DMS79 (cell line): ENCODE data around the gene ATXN7L2.
A peak's percentile ranks its signal among the peaks of the same experiment; 100 is the strongest.

Experiments
- DNase-seq: peaks from one replicate; lab custom pipeline; 2025; lab: John Stamatoyannopoulos, UW

Gene ATXN7L2

DNA sequence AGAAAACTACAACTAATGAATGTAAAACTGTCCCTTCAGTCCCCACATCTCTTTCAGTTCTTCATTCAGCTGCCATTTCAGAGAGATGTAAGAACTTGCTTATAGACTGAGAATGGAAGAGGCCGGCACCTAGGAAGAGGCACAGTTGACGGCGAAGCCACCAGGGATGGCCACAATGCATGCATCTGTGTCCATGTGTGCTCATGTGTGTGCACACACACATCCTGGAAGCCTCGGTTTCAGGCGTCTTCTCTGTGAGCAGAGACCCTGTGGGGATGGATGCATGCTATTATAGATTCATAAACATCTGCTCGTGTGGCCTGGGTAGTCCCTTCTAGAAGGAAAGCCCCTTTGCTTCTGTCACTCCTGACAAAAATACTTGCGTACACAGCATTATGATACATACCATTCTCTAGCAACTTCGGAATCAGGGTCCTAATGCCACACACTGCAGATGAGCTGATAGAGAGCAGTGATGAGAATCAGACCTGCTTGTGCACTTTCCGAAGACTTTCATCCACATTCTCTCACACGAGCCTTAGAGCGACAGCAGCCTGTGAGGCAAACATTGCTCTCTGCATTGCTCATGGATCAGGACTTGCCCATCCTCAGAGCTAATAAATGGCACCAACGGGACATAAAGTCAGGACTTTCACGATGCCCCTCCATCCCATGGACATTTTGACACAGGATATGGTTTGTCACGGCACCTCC is 43.5 kb downstream of the ATXN7L2 start:
- DNase-seq: no peak

DNA sequence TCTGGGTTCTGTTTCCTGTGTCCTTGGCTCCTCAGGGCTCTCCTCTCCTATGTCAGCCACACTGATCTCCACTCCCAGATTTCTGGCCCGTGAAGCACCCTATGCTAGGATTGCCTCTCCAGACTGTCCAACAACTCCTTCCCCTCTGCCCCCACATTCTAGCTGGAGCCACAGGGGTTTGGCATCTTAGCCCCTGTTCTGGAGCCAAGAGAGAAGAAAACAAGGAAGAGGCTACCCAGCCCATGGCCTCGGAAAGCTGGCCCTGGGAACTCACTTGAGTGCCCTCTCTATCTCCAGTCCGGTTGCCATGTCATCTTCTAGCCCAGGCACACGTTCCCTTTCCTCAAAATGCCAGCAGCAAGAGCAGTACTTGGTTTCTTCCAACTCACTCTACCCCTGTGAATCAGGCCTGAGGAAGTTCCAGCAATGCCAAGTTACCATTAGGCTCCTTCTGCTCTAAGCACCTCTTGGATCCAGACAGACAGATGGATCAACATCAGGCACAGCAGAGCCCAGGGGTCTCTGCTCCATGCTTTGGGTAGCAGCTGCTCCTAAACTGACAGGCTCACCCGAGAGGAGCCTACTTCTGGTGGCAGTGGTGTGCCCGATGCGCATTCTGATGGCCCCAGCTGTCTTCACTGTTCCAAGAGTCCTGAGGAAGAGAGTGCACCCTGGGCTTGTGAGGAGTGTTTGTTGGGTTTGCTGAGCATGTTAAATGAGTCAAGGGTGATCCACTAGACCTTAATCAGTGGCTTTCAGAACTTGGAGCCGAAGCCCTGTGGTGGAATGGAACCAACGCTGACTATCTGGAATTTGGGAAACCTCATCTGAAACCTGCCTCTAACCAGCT is 44.4 kb downstream of the ATXN7L2 start:
- no peak for DNase-seq

GRCh38 chr1:109528712-109529111 is 45.0 kb downstream of the ATXN7L2 start:
- no peak for DNase-seq

GRCh38 chr1:109529881-109530456 is 46.3 kb downstream of the ATXN7L2 start:
- DNase-seq: peak; percentile 83

- DNase-seq: peak; percentile 94
Observed at GRCh38 chr1:109530457-109531087, 46.9 kb downstream of the ATXN7L2 start.

GRCh38 chr1:109531380-109531779 is 47.7 kb downstream of the ATXN7L2 start:
- DNase-seq: no peak

- DNase-seq: peak; percentile 12
Observed at GRCh38 chr1:109531826-109532364, 48.2 kb downstream of the ATXN7L2 start.

DNA sequence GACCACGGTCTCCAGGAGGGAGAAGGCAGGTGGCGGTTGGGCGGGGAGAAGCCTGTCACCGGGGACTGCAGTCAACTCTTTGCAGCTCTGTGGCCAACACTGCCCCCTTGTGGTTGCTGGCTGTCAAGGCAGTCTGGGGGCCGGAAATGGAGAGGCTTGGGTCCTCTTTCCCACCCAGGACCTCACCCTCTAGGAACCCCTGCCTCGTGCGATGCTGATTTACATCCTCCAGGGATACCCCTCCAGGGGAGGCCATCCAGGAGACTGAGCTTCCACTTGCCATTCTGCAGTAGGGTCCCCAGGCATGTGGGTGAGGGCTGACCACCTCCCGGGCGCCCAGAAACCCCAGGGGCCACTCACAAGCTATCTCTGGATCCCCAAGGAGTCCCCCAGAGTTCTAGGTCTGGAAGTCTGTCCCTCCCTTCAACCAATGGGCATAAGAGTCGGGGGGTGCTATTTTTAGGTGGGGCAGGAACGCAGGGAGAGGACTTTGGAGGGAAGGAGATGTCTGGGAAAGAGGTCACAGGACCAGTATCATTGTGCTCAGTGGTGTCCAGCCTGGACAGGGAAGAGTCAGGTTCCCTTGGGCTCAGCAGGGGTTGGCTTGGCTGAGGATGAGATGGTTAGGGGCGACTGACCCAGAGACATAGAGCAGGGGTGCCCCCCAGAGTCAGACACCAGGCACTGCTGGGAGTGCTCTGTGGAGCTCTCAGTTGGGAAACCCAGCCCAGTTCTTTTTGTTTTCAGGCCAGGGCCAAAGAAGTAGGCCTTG is 48.8 kb downstream of the ATXN7L2 start:
- DNase-seq: peak; percentile 45

GRCh38 chr1:109534307-109534858 is 50.7 kb downstream of the ATXN7L2 start:
- DNase-seq: no peak

DNA sequence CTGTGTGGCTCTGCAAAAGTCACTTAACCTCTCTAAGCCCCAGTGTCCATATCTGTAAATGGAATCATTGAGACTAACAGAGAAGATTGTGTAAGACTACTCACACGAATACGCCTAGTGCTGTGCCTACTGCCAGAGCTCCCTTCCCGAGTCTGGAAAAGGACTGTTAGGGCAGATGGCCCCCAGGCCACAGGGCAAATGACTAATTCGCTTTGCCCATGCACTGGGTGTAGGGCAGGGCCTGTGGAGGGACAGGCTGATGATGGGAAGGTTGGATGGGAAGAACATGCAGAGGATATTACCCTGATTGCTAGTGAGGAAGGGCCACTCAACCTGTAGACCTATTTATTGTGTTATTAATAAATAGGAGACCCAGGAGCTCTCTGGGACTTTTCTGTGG is 51.8 kb downstream of the ATXN7L2 start:
- DNase-seq: no peak

GRCh38 chr1:109535971-109536491 is 52.3 kb downstream of the ATXN7L2 start:
- DNase-seq: peak; percentile 53

- DNase-seq: no peak
Observed at GRCh38 chr1:109537450-109538178, 53.9 kb downstream of the ATXN7L2 start.

GRCh38 chr1:109538827-109539555 is 55.3 kb downstream of the ATXN7L2 start:
- no peak for DNase-seq

DNA sequence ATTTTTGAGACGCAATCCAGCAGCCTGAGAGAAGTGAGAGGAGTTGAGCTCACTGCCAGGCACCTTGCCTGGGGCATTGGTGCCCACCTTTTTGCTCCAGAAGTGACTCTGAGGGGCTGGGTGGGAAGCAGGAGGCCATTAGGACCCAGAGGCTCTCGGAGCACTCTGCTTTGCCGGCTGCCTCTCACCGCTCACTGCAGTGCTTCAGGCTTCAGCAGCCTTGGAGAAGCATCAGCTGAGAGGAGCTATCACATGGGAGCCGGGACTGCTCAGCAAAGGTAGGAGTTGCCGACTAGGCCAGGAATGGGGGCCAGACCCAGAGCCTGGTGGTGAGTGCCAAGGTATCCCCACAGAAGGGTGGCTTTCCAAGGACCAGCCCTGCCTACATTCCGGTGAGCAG is 56.0 kb downstream of the ATXN7L2 start, which contains the start of gene GPR61:
TSS of gene GPR61 (plus strand) at position 197 of the 400 bp plus-strand sequence. CDS start 3,151 bp downstream, outside the sequence.
- peak; percentile 5 for DNase-seq

- DNase-seq: no peak
Observed at GRCh38 chr1:109541102-109541501, 57.4 kb downstream of the ATXN7L2 start.
